GM21528 (cell line): ENCODE measurements around the gene DNAH10.

Experiments
- ATAC-seq: cut with Tn5 transposase; IDR thresholded peaks from one replicate; pipeline ENCODE4 v1.9.1; 2021; ENCODE audit warnings: mild to moderate bottlenecking, moderate library complexity; ENCODE audit not compliant: unreplicated experiment, low FRiP score

Gene DNAH10

GRCh38 chr12:123868791-123869190, 106.7 kb downstream of the DNAH10 start:
- no peak for ATAC-seq

GRCh38 chr12:123873793-123874192, 111.7 kb downstream of the DNAH10 start:
- no peak for ATAC-seq

GRCh38 chr12:123877968-123878367, 115.9 kb downstream of the DNAH10 start:
- ATAC-seq = no peak

- ATAC-seq = no peak
These were observed 117.0 kb downstream of the DNAH10 start for GRCh38 chr12:123879101-123879500.

- no peak for ATAC-seq
These were observed 117.6 kb downstream of the DNAH10 start for GRCh38 chr12:123879691-123880090.

GRCh38 chr12:123882161-123882705, 120.1 kb downstream of the DNAH10 start:
- no peak for ATAC-seq

- no peak for ATAC-seq
These were observed 124.2 kb downstream of the DNAH10 start for GRCh38 chr12:123886258-123886657.

- no peak for ATAC-seq
These were observed 125.0 kb downstream of the DNAH10 start for GRCh38 chr12:123886931-123887582.

GRCh38 chr12:123888989-123889388, 126.9 kb downstream of the DNAH10 start:
- ATAC-seq = no peak

- ATAC-seq = no peak
These were observed 127.9 kb downstream of the DNAH10 start for GRCh38 chr12:123889848-123890535.

GRCh38 chr12:123890536-123890902, 128.4 kb downstream of the DNAH10 start:
- no peak for ATAC-seq

GRCh38 chr12:123891011-123891410, 128.9 kb downstream of the DNAH10 start:
- ATAC-seq = no peak

GRCh38 chr12:123891516-123892179, 129.5 kb downstream of the DNAH10 start:
- ATAC-seq = no peak

- ATAC-seq = no peak
These were observed 130.1 kb downstream of the DNAH10 start for GRCh38 chr12:123892180-123892559.

- no peak for ATAC-seq
These were observed 130.8 kb downstream of the DNAH10 start for GRCh38 chr12:123892853-123893252.

- ATAC-seq = no peak
These were observed 131.2 kb downstream of the DNAH10 start for GRCh38 chr12:123893276-123893675.

- ATAC-seq = no peak
These were observed 132.8 kb downstream of the DNAH10 start for GRCh38 chr12:123894823-123895345.

- ATAC-seq = no peak
These were observed 133.3 kb downstream of the DNAH10 start for GRCh38 chr12:123895451-123895850.

- no peak for ATAC-seq
These were observed 134.7 kb downstream of the DNAH10 start for GRCh38 chr12:123896767-123897166.

- ATAC-seq = no peak
These were observed 135.1 kb downstream of the DNAH10 start for GRCh38 chr12:123897221-123897620.

GRCh38 chr12:123898673-123899072, 136.6 kb downstream of the DNAH10 start:
- no peak for ATAC-seq
